HG02938 (cell line): ENCODE results near the gene PIP5K1B.
"Not testable (repeated sequence)": the region's sequence is repeated elsewhere in the genome, so short reads cannot be mapped to it uniquely, and the experiment has no call there.

Experiments used
- ATAC-seq: cut with Tn5 transposase; IDR thresholded peaks from one replicate; pipeline ENCODE4 v1.9.1; 2021; ENCODE audit warnings: mild to moderate bottlenecking, moderate library complexity; ENCODE audit not compliant: unreplicated experiment

PIP5K1B gene

GRCh38 chr9:68978501-68978900 lies 273.5 kb downstream of the PIP5K1B start:
- ATAC-seq: no peak

- ATAC-seq: no peak
These were observed 274.7 kb downstream of the PIP5K1B start for GRCh38 chr9:68979538-68980314.

- no peak for ATAC-seq
These were observed 275.4 kb downstream of the PIP5K1B start for GRCh38 chr9:68980341-68980914.

- ATAC-seq: peak; percentile 37
These were observed 276.7 kb downstream of the PIP5K1B start for GRCh38 chr9:68981789-68982188.

GRCh38 chr9:68983008-68983411 lies 278.0 kb downstream of the PIP5K1B start:
- ATAC-seq: no peak

GRCh38 chr9:68983522-68984424 lies 278.7 kb downstream of the PIP5K1B start:
- ATAC-seq: no peak

GRCh38 chr9:68986949-68987348 lies 281.9 kb downstream of the PIP5K1B start:
- ATAC-seq: not testable (repeated sequence)

- ATAC-seq: no peak
These were observed 286.4 kb downstream of the PIP5K1B start for GRCh38 chr9:68991457-68991856.

GRCh38 chr9:68995776-68996175 lies 290.7 kb downstream of the PIP5K1B start:
- no peak for ATAC-seq

- no peak for ATAC-seq
These were observed 291.4 kb downstream of the PIP5K1B start for GRCh38 chr9:68996462-68996861.

- ATAC-seq: no peak
These were observed 292.6 kb downstream of the PIP5K1B start for GRCh38 chr9:68997666-68998065.

- ATAC-seq: no peak
These were observed 293.3 kb downstream of the PIP5K1B start for GRCh38 chr9:68998385-68998784.

- no peak for ATAC-seq
These were observed 293.8 kb downstream of the PIP5K1B start for GRCh38 chr9:68998812-68999211.

- ATAC-seq: peak; percentile 92
These were observed 294.5 kb downstream of the PIP5K1B start for GRCh38 chr9:68999393-69000105.

- ATAC-seq: no peak
These were observed 296.9 kb downstream of the PIP5K1B start for GRCh38 chr9:69001921-69002320.

- no peak for ATAC-seq
These were observed 298.0 kb downstream of the PIP5K1B start for GRCh38 chr9:69003051-69003450.

GRCh38 chr9:69004836-69005235 lies 299.8 kb downstream of the PIP5K1B start:
- ATAC-seq: no peak

- no peak for ATAC-seq
These were observed 304.7 kb downstream of the PIP5K1B start for GRCh38 chr9:69009708-69010107.

- ATAC-seq: no peak
These were observed 307.8 kb downstream of the PIP5K1B start for GRCh38 chr9:69012696-69013381.

- no peak for ATAC-seq
These were observed 308.3 kb downstream of the PIP5K1B start for GRCh38 chr9:69013382-69013727.
